Adrenal gland (tissue), 5 donors: Measurements from ENCODE around the gene CTSL.

Experiments used
- CTCF ChIP-seq, 6 experiments: fragments of 450-650 bp in 4 of 6; fragments of 200-600 bp in 2 of 6; sonication (generic) in 1 of 6; IDR thresholded peaks; 1 replicate in 5 of 6; 2 replicates in 1 of 6; pipeline versions ENCODE4 v1.5.1 to v1.8.0; 2016 to 2021; ENCODE audit warnings: antibody characterized with exemption in 6 of 6, mild to moderate bottlenecking in 2 of 6, moderate library complexity in 1 of 6
- POLR2A ChIP-seq, 2 donors: fragments of 450-650 bp; IDR thresholded peaks; one replicate each; pipeline ENCODE4 v1.6.1; 2017; ENCODE audit warnings: antibody characterized with exemption in 2 of 2, mild to moderate bottlenecking in 2 of 2, moderate library complexity in 1 of 2
- donor health status: DM: no; HTN: no; CAD: no.

GRCh38 chr9:87732344-87732743 lies 6.4 kb downstream of the CTSL start:
- TF ChIP-seq CTCF (IDR thresholded peaks at IDR 0.05) (no peak), POLR2A (IDR thresholded peaks at IDR 0.05) (no peak)
